HG03354 (cell line): Measurements from ENCODE around the gene CACFD1.

Source experiments
- ATAC-seq: cut with Tn5 transposase; IDR thresholded peaks from one replicate; pipeline ENCODE4 v1.9.1; 2021; ENCODE audit warnings: mild to moderate bottlenecking; ENCODE audit not compliant: unreplicated experiment, poor library complexity, severe bottlenecking

CACFD1 gene

GRCh38 chr9:133511607-133512006, 51.8 kb downstream of the CACFD1 start:
- ATAC-seq = no peak

- ATAC-seq = no peak
Measured at GRCh38 chr9:133512253-133513213, 52.8 kb downstream of the CACFD1 start.

- no peak for ATAC-seq
Measured at GRCh38 chr9:133513214-133514100, 53.7 kb downstream of the CACFD1 start.

GRCh38 chr9:133514460-133515239, 54.9 kb downstream of the CACFD1 start:
- ATAC-seq = no peak

- no peak for ATAC-seq
Measured at GRCh38 chr9:133515240-133515610, 55.4 kb downstream of the CACFD1 start.

GRCh38 chr9:133515615-133516255, 56.0 kb downstream of the CACFD1 start:
- ATAC-seq = no peak

GRCh38 chr9:133516256-133516960, 56.6 kb downstream of the CACFD1 start:
- no peak for ATAC-seq

GRCh38 chr9:133516961-133517350, 57.2 kb downstream of the CACFD1 start:
- no peak for ATAC-seq

- no peak for ATAC-seq
Measured at GRCh38 chr9:133517711-133518110, 57.9 kb downstream of the CACFD1 start.

GRCh38 chr9:133518200-133518599, 58.4 kb downstream of the CACFD1 start:
- no peak for ATAC-seq

GRCh38 chr9:133518706-133519449, 59.1 kb downstream of the CACFD1 start:
- ATAC-seq = no peak

- no peak for ATAC-seq
Measured at GRCh38 chr9:133519693-133520092, 59.9 kb downstream of the CACFD1 start.

GRCh38 chr9:133520121-133520835, 60.5 kb downstream of the CACFD1 start:
- no peak for ATAC-seq
